ENCODE results near the gene MSH5. TPM values are rescaled to one million over a fixed set of nuclear protein-coding genes. Genes with fewer than 3 reads are reported as not detected.

MSH5 gene
- total and polyA plus RNA-seq, 9 of the 15 experiments (the other 6 are each of a cell fraction or from before 2014, with no cell fraction given): 12.5 to 104 (median 46.6) TPM

DNA sequence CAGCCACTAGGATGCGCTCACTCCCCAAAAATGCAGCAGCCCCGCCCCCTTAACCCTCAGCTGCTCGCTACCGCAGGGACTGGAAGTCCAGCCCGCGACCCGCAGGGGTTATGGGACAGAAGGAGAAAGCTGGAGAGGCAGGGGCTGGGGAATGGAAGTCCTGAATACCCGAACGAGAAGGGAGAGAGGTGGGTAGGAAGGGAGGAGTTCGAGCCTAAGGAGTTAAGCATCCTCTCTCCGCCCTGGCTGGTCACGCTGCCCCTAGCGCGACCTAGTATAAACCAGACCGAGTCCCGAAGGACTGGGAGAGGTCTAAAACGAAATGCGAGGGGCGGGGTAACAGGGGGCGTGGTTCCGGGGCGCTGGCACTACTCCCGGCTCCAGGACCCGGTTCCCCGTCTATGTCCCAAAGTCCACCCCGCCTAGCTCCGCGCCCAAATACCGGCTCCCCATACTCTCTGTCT, 10.3 kb upstream of the MSH5 start (continued):
- TF ChIP-seq, protein P1, sequence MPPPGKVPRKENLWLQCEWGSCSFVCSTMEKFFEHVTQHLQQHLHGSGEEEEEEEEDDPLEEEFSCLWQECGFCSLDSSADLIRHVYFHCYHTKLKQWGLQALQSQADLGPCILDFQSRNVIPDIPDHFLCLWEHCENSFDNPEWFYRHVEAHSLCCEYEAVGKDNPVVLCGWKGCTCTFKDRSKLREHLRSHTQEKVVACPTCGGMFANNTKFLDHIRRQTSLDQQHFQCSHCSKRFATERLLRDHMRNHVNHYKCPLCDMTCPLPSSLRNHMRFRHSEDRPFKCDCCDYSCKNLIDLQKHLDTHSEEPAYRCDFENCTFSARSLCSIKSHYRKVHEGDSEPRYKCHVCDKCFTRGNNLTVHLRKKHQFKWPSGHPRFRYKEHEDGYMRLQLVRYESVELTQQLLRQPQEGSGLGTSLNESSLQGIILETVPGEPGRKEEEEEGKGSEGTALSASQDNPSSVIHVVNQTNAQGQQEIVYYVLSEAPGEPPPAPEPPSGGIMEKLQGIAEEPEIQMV (tag; conservative IDR thresholded peaks at IDR 0.05; ENCODE audit: low read depth): 0 out of 2 replicates have a peak, but pooled peaks have one; percentile 8
- TF ChIP-seq MAZ (CRISPR knock-in tag; conservative IDR thresholded peaks at IDR 0.05 in 1 of 2, IDR thresholded peaks at IDR 0.05 in 1 of 2): peak in 1 of 2 experiments; percentile 86; a peak in 3 of 4 replicates
- TF ChIP-seq ZNF133 (CRISPR knock-in tag; IDR thresholded peaks at IDR 0.05): no peak
- TF ChIP-seq, protein P2, sequence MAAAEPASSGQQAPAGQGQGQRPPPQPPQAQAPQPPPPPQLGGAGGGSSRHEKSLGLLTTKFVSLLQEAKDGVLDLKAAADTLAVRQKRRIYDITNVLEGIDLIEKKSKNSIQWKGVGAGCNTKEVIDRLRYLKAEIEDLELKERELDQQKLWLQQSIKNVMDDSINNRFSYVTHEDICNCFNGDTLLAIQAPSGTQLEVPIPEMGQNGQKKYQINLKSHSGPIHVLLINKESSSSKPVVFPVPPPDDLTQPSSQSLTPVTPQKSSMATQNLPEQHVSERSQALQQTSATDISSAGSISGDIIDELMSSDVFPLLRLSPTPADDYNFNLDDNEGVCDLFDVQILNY (CRISPR knock-in tag; IDR thresholded peaks at IDR 0.05): peak; percentile 21; the same call in 1 of the 2 replicates
- peak; percentile 54 for TF ChIP-seq TEAD4 (IDR thresholded peaks at IDR 0.05; ENCODE audit: low read length)
- TF ChIP-seq TEAD4 (CRISPR knock-in tag; IDR thresholded peaks at IDR 0.05; ENCODE audit: borderline replicate concordance): peak; percentile 94; the same call in 1 of the 2 replicates
- TF ChIP-seq, protein P3, sequence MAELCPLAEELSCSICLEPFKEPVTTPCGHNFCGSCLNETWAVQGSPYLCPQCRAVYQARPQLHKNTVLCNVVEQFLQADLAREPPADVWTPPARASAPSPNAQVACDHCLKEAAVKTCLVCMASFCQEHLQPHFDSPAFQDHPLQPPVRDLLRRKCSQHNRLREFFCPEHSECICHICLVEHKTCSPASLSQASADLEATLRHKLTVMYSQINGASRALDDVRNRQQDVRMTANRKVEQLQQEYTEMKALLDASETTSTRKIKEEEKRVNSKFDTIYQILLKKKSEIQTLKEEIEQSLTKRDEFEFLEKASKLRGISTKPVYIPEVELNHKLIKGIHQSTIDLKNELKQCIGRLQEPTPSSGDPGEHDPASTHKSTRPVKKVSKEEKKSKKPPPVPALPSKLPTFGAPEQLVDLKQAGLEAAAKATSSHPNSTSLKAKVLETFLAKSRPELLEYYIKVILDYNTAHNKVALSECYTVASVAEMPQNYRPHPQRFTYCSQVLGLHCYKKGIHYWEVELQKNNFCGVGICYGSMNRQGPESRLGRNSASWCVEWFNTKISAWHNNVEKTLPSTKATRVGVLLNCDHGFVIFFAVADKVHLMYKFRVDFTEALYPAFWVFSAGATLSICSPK (IDR thresholded peaks at IDR 0.05; ENCODE audit: borderline replicate concordance): peak; percentile 92; the same call in 1 of the 2 replicates
- TF ChIP-seq TEAD1 (CRISPR knock-in tag; IDR thresholded peaks at IDR 0.05): peak; percentile 85 to 98
- TF ChIP-seq NR2F6 (CRISPR knock-in tag; IDR thresholded peaks at IDR 0.05): no peak
- TF ChIP-seq, protein P4, sequence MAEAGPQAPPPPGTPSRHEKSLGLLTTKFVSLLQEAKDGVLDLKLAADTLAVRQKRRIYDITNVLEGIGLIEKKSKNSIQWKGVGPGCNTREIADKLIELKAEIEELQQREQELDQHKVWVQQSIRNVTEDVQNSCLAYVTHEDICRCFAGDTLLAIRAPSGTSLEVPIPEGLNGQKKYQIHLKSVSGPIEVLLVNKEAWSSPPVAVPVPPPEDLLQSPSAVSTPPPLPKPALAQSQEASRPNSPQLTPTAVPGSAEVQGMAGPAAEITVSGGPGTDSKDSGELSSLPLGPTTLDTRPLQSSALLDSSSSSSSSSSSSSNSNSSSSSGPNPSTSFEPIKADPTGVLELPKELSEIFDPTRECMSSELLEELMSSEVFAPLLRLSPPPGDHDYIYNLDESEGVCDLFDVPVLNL (CRISPR knock-in tag; IDR thresholded peaks at IDR 0.05; ENCODE audit: low read depth): peak; percentile 9; the same call in 1 of the 2 replicates
- TF ChIP-seq SPI1 (IDR thresholded peaks at IDR 0.05; ENCODE audit: borderline replicate concordance, low read depth, low read length): peak; percentile 27; the same call in 1 of the 2 replicates
- peak; percentile 8; the same call in 1 of the 2 replicates for TF ChIP-seq ZBTB7A (IDR thresholded peaks at IDR 0.05; ENCODE audit: borderline replicate concordance, control insufficient read depth, low read depth, low read length)
- TF ChIP-seq RBM14 (IDR thresholded peaks at IDR 0.05; ENCODE audit: borderline replicate concordance, insufficient read depth, low read depth, low read length): no peak
- TF ChIP-seq, protein P5, sequence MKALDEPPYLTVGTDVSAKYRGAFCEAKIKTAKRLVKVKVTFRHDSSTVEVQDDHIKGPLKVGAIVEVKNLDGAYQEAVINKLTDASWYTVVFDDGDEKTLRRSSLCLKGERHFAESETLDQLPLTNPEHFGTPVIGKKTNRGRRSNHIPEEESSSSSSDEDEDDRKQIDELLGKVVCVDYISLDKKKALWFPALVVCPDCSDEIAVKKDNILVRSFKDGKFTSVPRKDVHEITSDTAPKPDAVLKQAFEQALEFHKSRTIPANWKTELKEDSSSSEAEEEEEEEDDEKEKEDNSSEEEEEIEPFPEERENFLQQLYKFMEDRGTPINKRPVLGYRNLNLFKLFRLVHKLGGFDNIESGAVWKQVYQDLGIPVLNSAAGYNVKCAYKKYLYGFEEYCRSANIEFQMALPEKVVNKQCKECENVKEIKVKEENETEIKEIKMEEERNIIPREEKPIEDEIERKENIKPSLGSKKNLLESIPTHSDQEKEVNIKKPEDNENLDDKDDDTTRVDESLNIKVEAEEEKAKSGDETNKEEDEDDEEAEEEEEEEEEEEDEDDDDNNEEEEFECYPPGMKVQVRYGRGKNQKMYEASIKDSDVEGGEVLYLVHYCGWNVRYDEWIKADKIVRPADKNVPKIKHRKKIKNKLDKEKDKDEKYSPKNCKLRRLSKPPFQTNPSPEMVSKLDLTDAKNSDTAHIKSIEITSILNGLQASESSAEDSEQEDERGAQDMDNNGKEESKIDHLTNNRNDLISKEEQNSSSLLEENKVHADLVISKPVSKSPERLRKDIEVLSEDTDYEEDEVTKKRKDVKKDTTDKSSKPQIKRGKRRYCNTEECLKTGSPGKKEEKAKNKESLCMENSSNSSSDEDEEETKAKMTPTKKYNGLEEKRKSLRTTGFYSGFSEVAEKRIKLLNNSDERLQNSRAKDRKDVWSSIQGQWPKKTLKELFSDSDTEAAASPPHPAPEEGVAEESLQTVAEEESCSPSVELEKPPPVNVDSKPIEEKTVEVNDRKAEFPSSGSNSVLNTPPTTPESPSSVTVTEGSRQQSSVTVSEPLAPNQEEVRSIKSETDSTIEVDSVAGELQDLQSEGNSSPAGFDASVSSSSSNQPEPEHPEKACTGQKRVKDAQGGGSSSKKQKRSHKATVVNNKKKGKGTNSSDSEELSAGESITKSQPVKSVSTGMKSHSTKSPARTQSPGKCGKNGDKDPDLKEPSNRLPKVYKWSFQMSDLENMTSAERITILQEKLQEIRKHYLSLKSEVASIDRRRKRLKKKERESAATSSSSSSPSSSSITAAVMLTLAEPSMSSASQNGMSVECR (CRISPR knock-in tag; IDR thresholded peaks at IDR 0.05): peak; percentile 98
- no peak for TF ChIP-seq NCOA6 (IDR thresholded peaks at IDR 0.05)
- peak; percentile 5 for TF ChIP-seq SP2 (IDR thresholded peaks at IDR 0.05; ENCODE audit: extremely low read depth, low read depth, low read length, poor library complexity, severe bottlenecking)
- peak; percentile 100 for TF ChIP-seq KLF13 (tag; IDR thresholded peaks at IDR 0.05; ENCODE audit: borderline replicate concordance, low read depth)
